Liver (tissue), 9 donors: Measurements from ENCODE around the gene DNAH17. TPM values are rescaled to one million over a fixed set of nuclear protein-coding genes. Genes with fewer than 3 reads are reported as not detected.

ENCODE experiments used
- DNase-seq: peaks from one replicate; pipeline ENCODE4 v3.0.0-alpha.2; 2017; ENCODE audit warnings: low spot score
- H3K27ac ChIP-seq, 2 donors: one replicate each; pipeline ENCODE4 v1.7.0; 2013; ENCODE audit warnings: inconsistent platforms in 2 of 2, low read length in 2 of 2, control low read depth in 1 of 2, low read depth in 1 of 2, mild to moderate bottlenecking in 1 of 2
- H3K27me3 ChIP-seq, 4 donors: one replicate each; pipeline versions ENCODE4 v1.6.1 to v1.7.0; 2013; ENCODE audit warnings: low read length in 3 of 4, inconsistent platforms in 1 of 4, mild to moderate bottlenecking in 1 of 4, moderate library complexity in 1 of 4; ENCODE audit not compliant: control insufficient read depth in 4 of 4, insufficient read depth in 4 of 4
- H3K36me3 ChIP-seq, 4 donors: one replicate each; pipeline versions ENCODE4 v1.6.1 to v1.7.0; 2013; ENCODE audit warnings: low read length in 3 of 4, mild to moderate bottlenecking in 3 of 4, low read depth in 1 of 4, moderate library complexity in 1 of 4; ENCODE audit not compliant: control insufficient read depth in 4 of 4, insufficient read depth in 3 of 4
- H3K4me1 ChIP-seq, 4 donors: one replicate each; pipeline versions ENCODE4 v1.6.1 to v1.7.0; 2013; ENCODE audit warnings: low read length in 3 of 4, mild to moderate bottlenecking in 3 of 4, moderate library complexity in 1 of 4; ENCODE audit not compliant: control insufficient read depth in 4 of 4, insufficient read depth in 4 of 4
- H3K4me3 ChIP-seq, 3 donors: one replicate each; pipeline versions ENCODE4 v1.6.1 to v1.7.0; 2013; ENCODE audit warnings: low read length in 3 of 3, control low read depth in 1 of 3, low read depth in 1 of 3, mild to moderate bottlenecking in 1 of 3
- H3K9ac ChIP-seq, 2 donors: one replicate each; pipeline ENCODE4 v1.7.0; 2013; ENCODE audit warnings: low read length in 2 of 2, mild to moderate bottlenecking in 2 of 2, moderate library complexity in 2 of 2, control low read depth in 1 of 2, low read depth in 1 of 2
- H3K9me3 ChIP-seq, 4 donors: one replicate each; pipeline versions ENCODE4 v1.6.1 to v1.7.0; 2013; ENCODE audit warnings: low read length in 3 of 4; ENCODE audit not compliant: control insufficient read depth in 4 of 4
- EGR1 ChIP-seq, 2 donors: IDR thresholded peaks; 2 replicates each; pipeline ENCODE4 v1.6.1; 2016 to 2018; ENCODE audit warnings: antibody characterized with exemption in 2 of 2, low read depth in 2 of 2
- FOXA1 ChIP-seq: IDR thresholded peaks from 2 replicates; pipeline ENCODE4 v1.6.1; 2016; ENCODE audit warnings: antibody characterized with exemption
- GABPA ChIP-seq, 2 donors: IDR thresholded peaks in 1 of 2; conservative IDR thresholded peaks in 1 of 2; 2 replicates each; pipeline ENCODE4 v1.6.1; 2016; ENCODE audit warnings: antibody characterized with exemption in 2 of 2, mild to moderate bottlenecking in 1 of 2, moderate library complexity in 1 of 2
- JUND ChIP-seq, 2 donors: IDR thresholded peaks; 2 replicates each; pipeline ENCODE4 v1.6.1; 2016; ENCODE audit warnings: antibody characterized with exemption in 2 of 2
- NR2F2 ChIP-seq: IDR thresholded peaks from 2 replicates; pipeline ENCODE4 v1.6.1; 2016; ENCODE audit warnings: antibody characterized with exemption
- SP1 ChIP-seq: IDR thresholded peaks from 2 replicates; pipeline ENCODE4 v1.6.1; 2018; ENCODE audit warnings: antibody characterized with exemption, mild to moderate bottlenecking
- YY1 ChIP-seq: IDR thresholded peaks from 2 replicates; pipeline ENCODE4 v1.6.1; 2016; ENCODE audit warnings: antibody characterized with exemption, mild to moderate bottlenecking
- WGBS: extraction: QIAGEN DNeasy Blood & Tissue Kit; methylation state at CpG from one replicate; pipeline ENCODE4 v1.1.7; 2013; 5-methylcytosine and 5-hydroxymethylcytosine counted together
- polyA plus RNA-seq, 2 donors: library from polyadenylated mRNA; stranded (reverse) in 1 of 2; unstranded in 1 of 2; fragments of 200-250 nt in 1 of 2; fragments of >200 nt in 1 of 2; fragmentation: Nextera tagmentation in 1 of 2; extraction: Ambion mirVana in 1 of 2; gene quantifications; one replicate each; pipeline versions ENCODE4 v1.2.1 to v1.2.3, GENCODE V29; 2013 to 2015
- total RNA-seq, 2 donors: library from RNA; depleted of rRNA; stranded (reverse); fragments of >200 nt; gene quantifications; one replicate each; pipeline ENCODE4 v1.2.3, GENCODE V29; 2014
- TF ChIP-seq, protein P1 (sequence below): IDR thresholded peaks from 2 replicates; pipeline ENCODE4 v1.6.1; 2016; ENCODE audit warnings: antibody characterized with exemption
- TF ChIP-seq, protein P2 (sequence below): fragments of 150-350 bp; IDR thresholded peaks from 2 replicates; pipeline ENCODE4 v1.5.1; 2017; ENCODE audit warnings: improper control_type of control experiment, low read depth, low read length; ENCODE audit not compliant: missing input control
- TF ChIP-seq, protein P3 (sequence below): IDR thresholded peaks from 2 replicates; pipeline ENCODE4 v1.6.1; 2016; ENCODE audit warnings: antibody characterized with exemption
- TF ChIP-seq, protein P4 (sequence below): IDR thresholded peaks from 2 replicates; pipeline ENCODE4 v1.6.1; 2016; ENCODE audit warnings: antibody characterized with exemption
- donor health status: healthy.
- donor health status: healthy.
- donor health status: healthy.
- donor health status: healthy.
- donor health status: healthy.

Gene DNAH17
- total and polyA plus RNA-seq, 4 donors, result 0.09 to 0.79 TPM; not detected in 2

DNA sequence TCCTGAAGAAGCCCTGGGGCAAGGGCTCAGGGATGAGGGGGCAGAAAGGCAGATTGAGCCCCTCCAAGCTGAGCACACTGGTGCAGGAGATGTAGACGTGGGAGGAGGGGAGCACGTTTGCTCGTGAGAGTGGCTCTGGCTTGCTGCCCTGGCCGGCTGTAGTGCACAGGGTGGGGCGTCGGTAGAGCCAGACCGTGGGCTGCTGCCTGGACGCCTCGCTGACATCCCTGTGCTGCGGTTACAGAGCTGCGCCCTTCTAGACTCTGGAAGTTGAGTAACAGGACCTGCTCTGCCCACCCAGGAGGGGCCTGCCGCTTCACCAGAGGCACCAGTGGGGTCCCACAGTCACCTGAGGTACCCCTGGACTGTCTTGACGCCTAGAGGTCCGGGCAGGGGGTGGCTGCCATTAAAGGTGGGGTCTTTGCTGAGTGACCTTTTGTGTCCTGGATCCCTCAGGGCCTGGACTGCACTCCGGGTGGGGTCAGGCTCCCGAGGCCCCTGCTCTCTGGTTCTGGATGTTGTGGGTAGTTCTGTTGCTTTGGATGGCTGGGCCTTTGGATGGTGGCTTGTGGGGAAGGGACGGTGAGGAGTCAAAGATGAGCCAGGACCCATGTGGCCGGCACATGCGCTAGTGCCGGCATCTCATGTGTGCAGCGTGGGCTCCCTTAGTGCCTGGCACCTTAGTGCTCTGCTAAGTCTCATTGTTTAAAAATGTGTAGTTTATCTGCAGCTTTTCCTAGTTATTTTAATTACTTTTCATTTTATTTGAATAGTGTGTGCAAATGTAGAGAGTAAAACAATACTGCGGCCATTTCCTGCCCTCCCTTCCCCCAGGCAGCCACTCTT is 157.0 kb downstream of the DNAH17 start:
- Histone ChIP-seq H3K36me3 (peaks cover 6 to 27% (median 14%) of the 10 kb centered on the region in 4 donors), H3K4me3 (no peak overlapping the region), H3K4me1 (peaks cover 0 to 9% (median 1%) of the 10 kb centered on the region in 4 donors), H3K27ac (no peak overlapping the region), H3K9me3 (no peaks in the 10 kb centered on the region), H3K9ac (no peak overlapping the region), H3K27me3 (no peaks in the 10 kb centered on the region)
- WGBS, result 86% methylated on average over 22 of the region's 22 CpGs
- DNase-seq, result no peak
- TF ChIP-seq, protein P1, sequence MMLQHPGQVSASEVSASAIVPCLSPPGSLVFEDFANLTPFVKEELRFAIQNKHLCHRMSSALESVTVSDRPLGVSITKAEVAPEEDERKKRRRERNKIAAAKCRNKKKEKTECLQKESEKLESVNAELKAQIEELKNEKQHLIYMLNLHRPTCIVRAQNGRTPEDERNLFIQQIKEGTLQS, result no peak
- TF ChIP-seq GABPA (IDR thresholded peaks at IDR 0.05 in 1 of 2, conservative IDR thresholded peaks at IDR 0.05 in 1 of 2), result no peak
- TF ChIP-seq FOXA1, result no peak
- no peak for TF ChIP-seq SP1
- TF ChIP-seq, protein P2, sequence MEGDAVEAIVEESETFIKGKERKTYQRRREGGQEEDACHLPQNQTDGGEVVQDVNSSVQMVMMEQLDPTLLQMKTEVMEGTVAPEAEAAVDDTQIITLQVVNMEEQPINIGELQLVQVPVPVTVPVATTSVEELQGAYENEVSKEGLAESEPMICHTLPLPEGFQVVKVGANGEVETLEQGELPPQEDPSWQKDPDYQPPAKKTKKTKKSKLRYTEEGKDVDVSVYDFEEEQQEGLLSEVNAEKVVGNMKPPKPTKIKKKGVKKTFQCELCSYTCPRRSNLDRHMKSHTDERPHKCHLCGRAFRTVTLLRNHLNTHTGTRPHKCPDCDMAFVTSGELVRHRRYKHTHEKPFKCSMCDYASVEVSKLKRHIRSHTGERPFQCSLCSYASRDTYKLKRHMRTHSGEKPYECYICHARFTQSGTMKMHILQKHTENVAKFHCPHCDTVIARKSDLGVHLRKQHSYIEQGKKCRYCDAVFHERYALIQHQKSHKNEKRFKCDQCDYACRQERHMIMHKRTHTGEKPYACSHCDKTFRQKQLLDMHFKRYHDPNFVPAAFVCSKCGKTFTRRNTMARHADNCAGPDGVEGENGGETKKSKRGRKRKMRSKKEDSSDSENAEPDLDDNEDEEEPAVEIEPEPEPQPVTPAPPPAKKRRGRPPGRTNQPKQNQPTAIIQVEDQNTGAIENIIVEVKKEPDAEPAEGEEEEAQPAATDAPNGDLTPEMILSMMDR, result no peak
- TF ChIP-seq EGR1 (IDR thresholded peaks at IDR 0.05; ENCODE audit: low read depth in 2 of 2), result no peak
- no peak for TF ChIP-seq YY1

DNA sequence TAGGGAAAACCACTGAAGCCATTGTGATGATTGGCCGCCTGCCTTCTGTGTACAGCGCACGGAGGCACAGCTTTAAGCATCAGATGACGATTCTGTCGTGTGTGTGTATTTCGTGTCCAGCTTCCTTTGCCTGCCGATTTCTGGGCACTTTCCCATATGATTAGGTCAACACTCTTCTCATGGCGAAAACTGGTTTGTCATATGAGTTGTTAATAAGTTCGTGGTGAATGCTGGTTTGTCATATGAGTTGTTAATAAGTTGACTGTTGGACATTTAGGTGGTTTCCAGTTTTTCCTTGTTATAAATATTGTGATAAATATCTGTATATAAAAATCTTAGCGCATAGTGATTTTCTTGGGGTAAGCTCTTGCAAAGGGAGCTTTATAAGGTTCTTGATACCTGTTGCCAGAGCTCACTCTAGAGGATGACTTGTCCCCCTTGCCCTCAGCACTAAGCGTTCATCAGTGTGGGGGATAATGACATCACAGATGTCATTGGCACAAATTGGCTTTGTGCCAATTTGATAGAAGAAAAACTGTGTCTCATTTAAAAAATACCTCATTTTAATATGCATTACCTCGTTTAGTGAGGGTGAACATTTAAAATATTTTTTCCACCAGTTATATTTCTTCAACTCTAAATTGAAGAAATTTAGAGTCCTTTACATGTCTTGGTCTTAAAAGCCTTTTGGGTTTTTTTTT is 158.7 kb downstream of the DNAH17 start:
- H3K27ac ChIP-seq, result no peak overlapping the region

More for the DNA sequence above, 158.7 kb downstream of the DNAH17 start:
- no peak overlapping the region for H3K9ac ChIP-seq
- H3K27me3 ChIP-seq, result no peaks in the 10 kb centered on the region
- H3K4me3 ChIP-seq, result no peak overlapping the region
- TF ChIP-seq JUND (IDR thresholded peaks at IDR 0.05), result no peak
- TF ChIP-seq, protein P1, result no peak
- TF ChIP-seq FOXA1, result no peak
- TF ChIP-seq, protein P3, sequence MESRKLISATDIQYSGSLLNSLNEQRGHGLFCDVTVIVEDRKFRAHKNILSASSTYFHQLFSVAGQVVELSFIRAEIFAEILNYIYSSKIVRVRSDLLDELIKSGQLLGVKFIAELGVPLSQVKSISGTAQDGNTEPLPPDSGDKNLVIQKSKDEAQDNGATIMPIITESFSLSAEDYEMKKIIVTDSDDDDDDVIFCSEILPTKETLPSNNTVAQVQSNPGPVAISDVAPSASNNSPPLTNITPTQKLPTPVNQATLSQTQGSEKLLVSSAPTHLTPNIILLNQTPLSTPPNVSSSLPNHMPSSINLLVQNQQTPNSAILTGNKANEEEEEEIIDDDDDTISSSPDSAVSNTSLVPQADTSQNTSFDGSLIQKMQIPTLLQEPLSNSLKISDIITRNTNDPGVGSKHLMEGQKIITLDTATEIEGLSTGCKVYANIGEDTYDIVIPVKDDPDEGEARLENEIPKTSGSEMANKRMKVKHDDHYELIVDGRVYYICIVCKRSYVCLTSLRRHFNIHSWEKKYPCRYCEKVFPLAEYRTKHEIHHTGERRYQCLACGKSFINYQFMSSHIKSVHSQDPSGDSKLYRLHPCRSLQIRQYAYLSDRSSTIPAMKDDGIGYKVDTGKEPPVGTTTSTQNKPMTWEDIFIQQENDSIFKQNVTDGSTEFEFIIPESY, result no peak
- TF ChIP-seq GABPA (IDR thresholded peaks at IDR 0.05 in 1 of 2, conservative IDR thresholded peaks at IDR 0.05 in 1 of 2), result no peak
- TF ChIP-seq, protein P4, sequence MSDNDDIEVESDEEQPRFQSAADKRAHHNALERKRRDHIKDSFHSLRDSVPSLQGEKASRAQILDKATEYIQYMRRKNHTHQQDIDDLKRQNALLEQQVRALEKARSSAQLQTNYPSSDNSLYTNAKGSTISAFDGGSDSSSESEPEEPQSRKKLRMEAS, result no peak
- no peak for TF ChIP-seq NR2F2
- H3K36me3 ChIP-seq, result peaks cover 0 to 10% (median 9%) of the 10 kb centered on the region in 4 donors
- H3K4me1 ChIP-seq, result peaks cover 0 to 9% (median 3%) of the 10 kb centered on the region in 4 donors
- WGBS, result 77% methylated on average over 12 of the region's 12 CpGs
- H3K9me3 ChIP-seq, result no peaks in the 10 kb centered on the region
- DNase-seq, result no peak
